ENCODE data around the gene C1orf198. TPM values are rescaled to one million over a fixed set of nuclear protein-coding genes. Genes with fewer than 3 reads are reported as not detected.

The C1orf198 gene
- total and polyA plus RNA-seq, 11 donors = 23.1 to 145 (median 63.8) TPM

DNA sequence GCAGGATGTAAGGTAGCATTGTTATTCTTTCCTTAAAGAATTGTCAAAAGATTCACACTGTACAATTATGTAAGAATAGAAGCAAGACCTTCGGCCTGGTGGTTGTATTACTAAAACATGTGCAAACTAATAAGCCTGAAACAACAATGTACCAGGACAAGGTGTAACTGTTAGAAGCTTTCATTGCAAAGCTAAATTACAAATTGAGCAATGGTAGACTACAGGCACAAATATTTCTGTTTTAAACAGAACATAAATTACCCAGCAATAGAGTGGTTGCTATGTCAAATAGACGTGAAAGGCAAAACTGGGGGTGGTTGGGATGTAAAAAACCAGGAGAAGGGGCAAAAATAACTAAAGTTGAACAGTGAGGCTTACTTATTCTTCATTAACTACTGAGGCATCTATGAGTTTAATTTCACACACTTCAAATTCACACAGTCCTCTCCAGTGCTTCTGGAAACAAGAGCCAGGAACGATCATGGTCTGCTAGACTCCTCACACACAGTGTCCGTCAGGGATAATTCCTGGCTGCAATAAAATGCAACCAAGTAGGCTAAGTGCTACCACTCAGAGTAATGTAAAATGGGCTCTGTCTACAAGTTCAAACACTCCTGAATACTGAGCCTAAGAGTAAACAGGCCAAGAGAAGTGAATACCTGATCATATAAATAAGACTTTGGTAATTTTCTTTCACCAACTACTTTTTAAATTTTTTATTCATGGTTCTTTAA, 39.3 kb upstream of the C1orf198 start:
- peaks cover 0 to 75% (median 59%) of the 10 kb centered on the region in 9 donors for H3K36me3 ChIP-seq
- intact Hi-C loops (cut with DNase I) = no loop called here
- WGBS, 4 donors = 93 to 97% (median 95%) methylated on average over 4 of the region's 4 CpGs

DNA sequence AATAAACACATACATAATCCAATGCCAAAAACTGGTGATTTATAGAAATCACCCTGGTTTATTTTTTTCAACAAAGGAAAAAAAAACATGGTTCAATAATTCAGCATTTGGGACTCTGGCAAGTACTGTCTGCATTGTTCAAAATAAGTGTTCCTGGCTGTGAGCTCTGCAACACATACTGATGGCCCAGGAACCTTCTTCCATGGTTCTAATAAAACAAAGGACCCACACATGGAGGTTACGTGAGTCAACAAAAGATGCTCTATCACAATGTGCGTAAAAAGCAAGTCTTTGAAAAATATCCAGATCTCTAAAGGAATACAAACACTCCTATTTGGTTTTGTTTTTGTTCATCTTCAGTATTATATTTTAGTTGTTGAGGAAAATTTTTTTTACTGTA, 37.9 kb upstream of the C1orf198 start:
- intact Hi-C loops (cut with DNase I) = no loop called here
- ATAC-seq (no peak), DNase-seq (no peak)
- TF ChIP-seq, protein P1, sequence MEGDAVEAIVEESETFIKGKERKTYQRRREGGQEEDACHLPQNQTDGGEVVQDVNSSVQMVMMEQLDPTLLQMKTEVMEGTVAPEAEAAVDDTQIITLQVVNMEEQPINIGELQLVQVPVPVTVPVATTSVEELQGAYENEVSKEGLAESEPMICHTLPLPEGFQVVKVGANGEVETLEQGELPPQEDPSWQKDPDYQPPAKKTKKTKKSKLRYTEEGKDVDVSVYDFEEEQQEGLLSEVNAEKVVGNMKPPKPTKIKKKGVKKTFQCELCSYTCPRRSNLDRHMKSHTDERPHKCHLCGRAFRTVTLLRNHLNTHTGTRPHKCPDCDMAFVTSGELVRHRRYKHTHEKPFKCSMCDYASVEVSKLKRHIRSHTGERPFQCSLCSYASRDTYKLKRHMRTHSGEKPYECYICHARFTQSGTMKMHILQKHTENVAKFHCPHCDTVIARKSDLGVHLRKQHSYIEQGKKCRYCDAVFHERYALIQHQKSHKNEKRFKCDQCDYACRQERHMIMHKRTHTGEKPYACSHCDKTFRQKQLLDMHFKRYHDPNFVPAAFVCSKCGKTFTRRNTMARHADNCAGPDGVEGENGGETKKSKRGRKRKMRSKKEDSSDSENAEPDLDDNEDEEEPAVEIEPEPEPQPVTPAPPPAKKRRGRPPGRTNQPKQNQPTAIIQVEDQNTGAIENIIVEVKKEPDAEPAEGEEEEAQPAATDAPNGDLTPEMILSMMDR (IDR thresholded peaks at IDR 0.05) = no peak
- TF ChIP-seq POLR2A (IDR thresholded peaks at IDR 0.05) = no peak
- no peaks in the 10 kb centered on the region for H3K27me3 ChIP-seq
- peaks cover 0 to 13% (median 7%) of the 10 kb centered on the region in 12 donors for H3K4me1 ChIP-seq
- H3K9me3 ChIP-seq = no peaks in the 10 kb centered on the region
- peak overlapping the region in 2 of 12 donors; percentile 11 to 39 for H3K27ac ChIP-seq
- WGBS, 4 donors = 78 to 87% (median 83%) methylated on average over 2 of the region's 2 CpGs
- H3K4me3 ChIP-seq = no peak overlapping the region
- H3K36me3 ChIP-seq = peaks cover 0 to 62% (median 46%) of the 10 kb centered on the region in 9 donors

More for the DNA sequence above, 39.3 kb upstream of the C1orf198 start:
- Histone ChIP-seq H3K27ac (peak overlapping the region in 1 of 12 donors; percentile 1), H3K4me1 (peaks cover 0 to 13% (median 7%) of the 10 kb centered on the region in 12 donors), H3K4me3 (no peak overlapping the region), H3K27me3 (no peaks in the 10 kb centered on the region), H3K9me3 (no peaks in the 10 kb centered on the region)
- TF ChIP-seq, protein P1 (IDR thresholded peaks at IDR 0.05) = no peak
- no peak for TF ChIP-seq POLR2A (IDR thresholded peaks at IDR 0.05)
- ATAC-seq (no peak), DNase-seq (no peak)

DNA sequence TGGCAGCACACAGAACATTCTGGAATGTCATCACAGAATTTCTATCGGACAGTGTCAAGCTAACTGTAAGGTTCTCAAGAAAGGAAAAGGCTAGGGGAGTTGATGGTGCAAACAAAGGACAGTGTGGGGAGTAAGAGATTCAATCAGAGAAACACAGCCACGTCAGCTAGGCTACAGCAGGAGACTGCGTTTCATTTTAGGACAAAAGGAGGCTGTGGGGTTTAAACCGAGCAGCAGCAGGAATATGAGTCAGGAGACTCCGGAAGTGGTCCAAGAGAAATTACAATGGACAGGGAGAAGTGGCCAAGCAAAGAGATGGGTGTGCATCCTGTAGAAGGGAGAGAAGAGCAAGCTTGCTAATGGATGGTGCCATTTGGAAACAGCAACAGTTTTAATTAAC, 37.4 kb upstream of the C1orf198 start:
- DNase-seq (no peak), ATAC-seq (peak in 3 of 4 donors; percentile 14 to 47 (median 26))
- H3K9me3 ChIP-seq = no peaks in the 10 kb centered on the region
- intact Hi-C loops (cut with DNase I) = no loop called here
- 64 to 80% (median 72%) methylated on average over 5 of the region's 5 CpGs for WGBS, 4 donors
- H3K27ac ChIP-seq = peak overlapping the region in 6 of 12 donors; percentile 1 to 46 (median 14)
- H3K36me3 ChIP-seq = peaks cover 0 to 57% (median 41%) of the 10 kb centered on the region in 9 donors
- H3K4me1 ChIP-seq = peaks cover 0 to 9% (median 3%) of the 10 kb centered on the region in 12 donors
- no peaks in the 10 kb centered on the region for H3K27me3 ChIP-seq
- H3K4me3 ChIP-seq = no peak overlapping the region
- no peak for TF ChIP-seq POLR2A (IDR thresholded peaks at IDR 0.05)
- TF ChIP-seq, protein P1 (IDR thresholded peaks at IDR 0.05) = no peak

DNA sequence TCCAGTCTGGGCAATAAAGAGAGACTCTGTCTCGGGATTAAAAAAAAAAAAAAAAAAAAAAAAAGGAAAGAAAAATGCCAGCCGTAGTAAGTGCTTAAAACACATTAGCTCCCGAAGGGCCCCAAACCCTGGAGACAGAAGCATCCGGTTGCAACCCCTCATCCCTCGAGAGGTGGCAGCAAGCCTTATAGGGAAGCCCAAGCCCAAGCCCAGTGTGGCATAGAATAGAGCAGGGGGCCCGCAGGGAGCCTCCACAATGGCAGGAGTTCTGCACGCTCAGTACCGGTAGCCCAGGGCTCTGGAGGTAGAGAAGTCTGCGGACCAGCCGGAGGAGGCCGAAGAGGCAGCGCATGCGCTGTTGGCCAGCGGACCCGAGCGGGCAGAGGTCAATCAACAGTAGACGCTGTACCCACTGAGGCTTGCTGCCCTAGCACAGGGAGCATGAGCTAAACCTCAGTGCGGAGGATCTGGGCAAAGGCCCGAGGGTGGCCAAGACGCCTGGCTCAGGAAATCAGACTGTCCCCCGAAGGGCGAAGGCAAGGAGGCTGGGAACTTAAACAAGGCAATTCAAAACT, 34.1 kb upstream of the C1orf198 start:
- H3K9me3 ChIP-seq = no peaks in the 10 kb centered on the region
- H3K27me3 ChIP-seq = no peaks in the 10 kb centered on the region
- no peak overlapping the region for H3K4me3 ChIP-seq
- intact Hi-C loops (cut with DNase I) = no loop called here
- ATAC-seq (peak in 1 of 4 donors; percentile 22), DNase-seq (no peak)
- 91 to 97% (median 96%) methylated on average over 21 to 22 of the region's 22 CpGs for WGBS, 4 donors
- peaks cover 0 to 26% (median 14%) of the 10 kb centered on the region in 9 donors for H3K36me3 ChIP-seq
- H3K4me1 ChIP-seq = peaks cover 0 to 13% (median 0%) of the 10 kb centered on the region in 12 donors
- no peak overlapping the region for H3K27ac ChIP-seq
- TF ChIP-seq, protein P1 (IDR thresholded peaks at IDR 0.05) = no peak

All from heart left ventricle (tissue), 16 donors.